IMR-90 (cell line): ENCODE data around the gene MYO1F. TPM values are rescaled to one million over a fixed set of nuclear protein-coding genes. Genes with fewer than 3 reads are reported as not detected.

ENCODE experiments used
- ATAC-seq: fragments of 200-7000 bp; cut with Tn5 transposase; 2 replicates; pipeline ENCODE4 v1.9.1; 2020; ENCODE audit warnings: low read depth, mild to moderate bottlenecking, moderate library complexity
- BruUV-seq: library from RNA; stranded (reverse); fragments of 400-500 nt; replicated peaks from 2 replicates; lab custom pipeline; 2021; lab: Mats Ljungman, UMichigan
- CTCF ChIA-PET: fragments of 300-600 bp; formaldehyde crosslinking; extraction: SDS; loops from one replicate; lab custom pipeline; 2021; ENCODE audit warnings: antibody characterized with exemption; lab: Yijun Ruan, JAX
- POLR2A ChIA-PET: fragments of 300-600 bp; sonication (Branson Sonifier 250); formaldehyde crosslinking; loops from one replicate; lab custom pipeline; 2022; ENCODE audit warnings: antibody characterized with exemption; ENCODE audit not compliant: unreplicated experiment; lab: Charles Lee
- DNase-seq: peaks from one replicate; pipeline ENCODE4 v3.0.0; 2013
- H2AFZ ChIP-seq: replicated peaks from 2 replicates; pipeline ENCODE3; 2013; ENCODE audit warnings: low read length, mild to moderate bottlenecking; ENCODE audit not compliant: poor library complexity
- H2AK5ac ChIP-seq: 2 replicates; pipeline ENCODE4 v1.6.1; 2013; ENCODE audit warnings: low read depth, low read length, inconsistent platforms
- H2AK9ac ChIP-seq: replicated peaks from 2 replicates; pipeline ENCODE3; 2013; ENCODE audit warnings: mild to moderate bottlenecking, low read depth, low read length, moderate library complexity; ENCODE audit not compliant: poor library complexity
- H2BK120ac ChIP-seq: 2 replicates; pipeline ENCODE4 v1.6.1; 2013; ENCODE audit warnings: low read depth, low read length, inconsistent platforms
- H2BK15ac ChIP-seq: 3 replicates; pipeline ENCODE4 v1.6.1; 2013; ENCODE audit warnings: low read depth, low read length, inconsistent platforms
- H2BK20ac ChIP-seq: 2 replicates; pipeline ENCODE4 v1.6.1; 2013; ENCODE audit warnings: low read depth, mild to moderate bottlenecking, inconsistent platforms, low read length, moderate library complexity
- H2BK5ac ChIP-seq: 2 replicates; pipeline ENCODE4 v1.6.1; 2013; ENCODE audit warnings: mild to moderate bottlenecking, low read depth, low read length, inconsistent platforms; ENCODE audit not compliant: poor library complexity, severe bottlenecking
- H3K14ac ChIP-seq: replicated peaks from 2 replicates; pipeline ENCODE4 v1.6.1; 2013; ENCODE audit warnings: low read depth, low read length, inconsistent platforms
- H3K18ac ChIP-seq: 2 replicates; pipeline ENCODE4 v1.6.1; 2013; ENCODE audit warnings: low read depth, low read length, control low read depth
- H3K23ac ChIP-seq: 2 replicates; pipeline ENCODE4 v1.6.1; 2013; ENCODE audit warnings: low read depth, low read length, inconsistent platforms
- H3K27ac ChIP-seq: 2 replicates; pipeline ENCODE4 v1.5.1; 2013; ENCODE audit warnings: mild to moderate bottlenecking, control low read depth, low read length; ENCODE audit not compliant: insufficient read depth
- H3K27me3 ChIP-seq: 2 replicates; pipeline ENCODE4 v1.6.1; 2013; ENCODE audit warnings: low read length; ENCODE audit not compliant: control insufficient read depth, insufficient read depth
- H3K36me3 ChIP-seq: 2 replicates; pipeline ENCODE4 v1.6.1; 2013; ENCODE audit warnings: low read length, mixed read lengths; ENCODE audit not compliant: control insufficient read depth, insufficient read depth
- H3K4ac ChIP-seq: 2 replicates; pipeline ENCODE4 v1.6.1; 2013; ENCODE audit warnings: low read depth, low read length, inconsistent platforms
- H3K4me1 ChIP-seq: 2 replicates; pipeline ENCODE4 v1.6.1; 2013; ENCODE audit warnings: low read length, mixed read lengths; ENCODE audit not compliant: control insufficient read depth, insufficient read depth
- H3K4me2 ChIP-seq: 2 replicates; pipeline ENCODE4 v1.6.1; 2013; ENCODE audit warnings: low read depth, mild to moderate bottlenecking, control low read depth, low read length, moderate library complexity
- H3K4me3 ChIP-seq: 2 replicates; pipeline ENCODE4 v1.5.1; 2013; ENCODE audit warnings: low read depth, mild to moderate bottlenecking, control low read depth, low read length, moderate library complexity; ENCODE audit not compliant: insufficient read depth
- H3K56ac ChIP-seq: 2 replicates; pipeline ENCODE4 v1.6.1; 2013; ENCODE audit warnings: low read length, inconsistent platforms; ENCODE audit not compliant: insufficient read depth; ENCODE audit errors: extremely low read depth
- H3K79me1 ChIP-seq, 2 experiments: 2 replicates each; pipeline ENCODE4 v1.6.1; 2013; ENCODE audit warnings: low read length in 2 of 2, inconsistent platforms in 1 of 2, low read depth in 1 of 2
- H3K9ac ChIP-seq: 2 replicates; pipeline ENCODE4 v1.6.1; 2013; ENCODE audit warnings: low read depth, low read length, control low read depth
- H3K9me1 ChIP-seq: 2 replicates; pipeline ENCODE4 v1.6.1; 2013; ENCODE audit warnings: low read length, inconsistent platforms; ENCODE audit not compliant: insufficient read depth
- H3K9me3 ChIP-seq: 2 replicates; pipeline ENCODE4 v1.6.1; 2013; ENCODE audit warnings: low read length; ENCODE audit not compliant: control insufficient read depth, insufficient read depth
- H4K20me1 ChIP-seq: 2 replicates; pipeline ENCODE4 v1.6.1; 2013; ENCODE audit warnings: low read length, inconsistent platforms; ENCODE audit not compliant: insufficient read depth
- H4K5ac ChIP-seq: 2 replicates; pipeline ENCODE4 v1.6.1; 2013; ENCODE audit warnings: mild to moderate bottlenecking, low read depth, low read length, control low read depth
- H4K8ac ChIP-seq, 2 experiments: 2 replicates each; pipeline ENCODE4 v1.6.1; 2013; ENCODE audit warnings: low read depth in 2 of 2, low read length in 2 of 2, control low read depth in 1 of 2, inconsistent platforms in 1 of 2
- H4K91ac ChIP-seq: 2 replicates; pipeline ENCODE4 v1.6.1; 2013; ENCODE audit warnings: low read depth, low read length, inconsistent platforms; ENCODE audit not compliant: insufficient read depth
- BHLHE40 ChIP-seq: fragments of 150-350 bp; IDR thresholded peaks from 2 replicates; pipeline ENCODE4 v1.6.1; 2016; ENCODE audit warnings: mild to moderate bottlenecking, low read depth, low read length
- CEBPB ChIP-seq: IDR thresholded peaks from 2 replicates; pipeline ENCODE4 v1.6.1; 2012; ENCODE audit warnings: low read depth, low read length, improper control_type of control experiment
- CHD1 ChIP-seq: IDR thresholded peaks from 2 replicates; pipeline ENCODE4 v1.6.1; 2012; ENCODE audit warnings: low read depth, low read length, improper control_type of control experiment
- CTCF ChIP-seq: conservative IDR thresholded peaks from 2 replicates; pipeline ENCODE4 v1.5.1; 2012; ENCODE audit warnings: mild to moderate bottlenecking, low read depth, low read length, improper control_type of control experiment
- FOS ChIP-seq: fragments of 150-350 bp; IDR thresholded peaks from 2 replicates; pipeline ENCODE4 v1.6.1; 2016; ENCODE audit warnings: low read depth, low read length
- MAZ ChIP-seq: IDR thresholded peaks from 2 replicates; pipeline ENCODE4 v1.6.1; 2012; ENCODE audit warnings: low read depth, mild to moderate bottlenecking, low read length, improper control_type of control experiment, moderate library complexity, borderline replicate concordance
- RFX5 ChIP-seq: IDR thresholded peaks from 2 replicates; pipeline ENCODE4 v1.8.0; 2012; ENCODE audit warnings: low read depth, mild to moderate bottlenecking, low read length, moderate library complexity
- SMC3 ChIP-seq: fragments of 150-350 bp; IDR thresholded peaks from 2 replicates; pipeline ENCODE4 v1.6.1; 2016; ENCODE audit warnings: low read depth, mild to moderate bottlenecking, antibody characterized with exemption, low read length, moderate library complexity
- USF2 ChIP-seq: fragments of 150-350 bp; IDR thresholded peaks from 2 replicates; pipeline ENCODE4 v1.6.1; 2017; ENCODE audit warnings: mild to moderate bottlenecking, antibody characterized with exemption, low read length, low read depth
- WGBS, 2 experiments: methylation state at CpG; one replicate each; pipeline versions ENCODE4 v1.1.5 to v1.1.7; 2013; ENCODE audit warnings: missing lambda C conversion rate in 2 of 2; ENCODE audit not compliant: insufficient read length in 1 of 2; ENCODE audit errors: extremely low coverage in 2 of 2; 5-methylcytosine and 5-hydroxymethylcytosine counted together
- dilution Hi-C: fragments of 300-500 bp; cut with HindIII; formaldehyde crosslinking; loops from one replicate; pipeline ENCODE4 v1.14.3; 2018; ENCODE audit warnings: low sequenced_read_pairs; ENCODE audit not compliant: unreplicated experiment
- in situ Hi-C: fragments of 300-500 bp; cut with MboI; formaldehyde crosslinking; loops from 3 replicates; pipeline ENCODE4 v1.14.3; 2019; ENCODE audit warnings: low sequenced_read_pairs, inconsistent platforms, mixed read lengths
- intact Hi-C: fragments of 100-400 bp; cut with micrococcal nuclease; formaldehyde crosslinking; loops from 2 replicates; pipeline ENCODE4 v1.10.0; 2022
- polyA plus RNA-seq, 3 experiments: library from polyadenylated mRNA; depleted of rRNA; stranded (reverse); fragments of >200 nt; gene quantifications; 2 replicates each; pipeline ENCODE4 v1.2.3, GENCODE V29; 2012; ENCODE audit warnings: low replicate concordance in 1 of 3
- total RNA-seq: library from RNA; depleted of rRNA; stranded (reverse); fragments of >200 nt; gene quantifications from 2 replicates; pipeline ENCODE4 v1.2.3, GENCODE V29; 2012

The MYO1F gene
- total and polyA plus RNA-seq, 2 of the 4 experiments (the other 2 are of a cell fraction), result 0.14 to 0.18 TPM

- no peak overlapping the region for H2AK5ac ChIP-seq
- H2BK20ac ChIP-seq, result no peak overlapping the region
- H3K27ac ChIP-seq, result no peak overlapping the region
- ChIA-PET POLR2A (no interaction called here), CTCF (no interaction called here)
- no peak overlapping the region for H2BK15ac ChIP-seq
- dilution Hi-C loops (no loop called here), in situ Hi-C loops (no loop called here), intact Hi-C loops (no loop called here)
- no peak overlapping the region for H3K4me2 ChIP-seq
- ATAC-seq (no peak), DNase-seq (no peak)
- 0 out of 2 replicates have a peak, but pooled peaks cover 5% of the 10 kb centered on the region for H3K9me1 ChIP-seq
- no peaks in the 10 kb centered on the region for H3K9me3 ChIP-seq
- H3K18ac ChIP-seq, result no peak overlapping the region
- H4K8ac ChIP-seq, result no peak overlapping the region
- H3K4me3 ChIP-seq, result no peak overlapping the region
- 85% methylated on average over 11 of the region's 23 CpGs; no CpG with 5 or more reads in 1 of the 2 experiments for WGBS, 2 experiments
- H3K36me3 ChIP-seq, result peaks cover 18% of the 10 kb centered on the region; the same call in 1 of the 2 replicates
- H4K20me1 ChIP-seq, result peaks cover 6% of the 10 kb centered on the region; the same call in 1 of the 2 replicates
- no peak overlapping the region for H2AK9ac ChIP-seq
- H3K4ac ChIP-seq, result no peak overlapping the region
- no TSS peak for BruUV-seq
- no peak overlapping the region for H3K56ac ChIP-seq
- no peaks in the 10 kb centered on the region for H3K79me1 ChIP-seq
- no peak overlapping the region for H2BK5ac ChIP-seq
- H3K27me3 ChIP-seq, result no peaks in the 10 kb centered on the region
- no peak overlapping the region for H4K5ac ChIP-seq
- no peak overlapping the region for H2BK120ac ChIP-seq
- H3K14ac ChIP-seq, result no peak overlapping the region
- H3K23ac ChIP-seq, result no peak overlapping the region
- H3K4me1 ChIP-seq, result no peaks in the 10 kb centered on the region
- TF ChIP-seq BHLHE40 (no peak), SMC3 (no peak), RFX5 (no peak), MAZ (no peak), USF2 (no peak), CHD1 (no peak), CEBPB (no peak), CTCF (no peak), FOS (no peak)
- H2AFZ ChIP-seq, result no peak overlapping the region
- H4K91ac ChIP-seq, result no peak overlapping the region
- no peak overlapping the region for H3K9ac ChIP-seq
Observed at GRCh38 chr19:8596168-8596567, 18.9 kb upstream of the MYO1F start.
